K562 (cell line): ENCODE results near the gene RNF26. TPM values are rescaled to one million over a fixed set of nuclear protein-coding genes. Genes with fewer than 3 reads are reported as not detected.

Experiments
- ATAC-seq: fragments of 200-7000 bp; cut with Tn5 transposase; 3 replicates; pipeline ENCODE4 v1.9.1; 2020; ENCODE audit warnings: moderate library complexity
- BruUV-seq: library from RNA; stranded (reverse); fragments of 400-500 nt; replicated peaks from 2 replicates; lab custom pipeline; 2021; lab: Mats Ljungman, UMichigan
- CTCF ChIA-PET: fragments of 300-600 bp; formaldehyde crosslinking; extraction: SDS; loops from one replicate; lab custom pipeline; 2021; ENCODE audit warnings: low intra/inter-chr PET ratio; lab: Yijun Ruan, JAX
- POLR2A ChIA-PET: fragments of 300-600, 350-650 bp; sonication (Branson Sonifier 250); formaldehyde crosslinking; extraction: SDS; loops from one replicate; lab custom pipeline; 2021; ENCODE audit warnings: antibody characterized with exemption, inconsistent platforms; lab: Yijun Ruan, JAX
- DNase-seq, 4 experiments: peaks; one replicate each; pipeline versions ENCODE4 v3.0.0 to v3.0.0-alpha.2; 2011 to 2018; ENCODE audit warnings: low spot score in 3 of 4, mixed read lengths in 3 of 4; ENCODE audit errors: extremely low read depth in 1 of 4
- FAIRE-seq: peaks from 2 replicates; lab custom pipeline; 2011; peaks lifted over from hg19 to GRCh38; lab: Jason Lieb, UNC
- H2AFZ ChIP-seq: 2 replicates; pipeline ENCODE4 v1.6.0; 2011; ENCODE audit warnings: low read depth, low read length, control low read depth, inconsistent platforms
- H3K27ac ChIP-seq: fragments of 200-600 bp; 3 replicates; pipeline ENCODE4 v1.8.0; 2011; ENCODE audit warnings: low read depth, mild to moderate bottlenecking, control low read depth, inconsistent platforms, low read length, moderate library complexity, mixed read lengths; ENCODE audit errors: extremely low read depth
- H3K27me3 ChIP-seq, 2 experiments: fragments of 300-600 bp in 1 of 2; 2 replicates in 1 of 2; 3 replicates in 1 of 2; pipeline versions ENCODE4 v1.6.0 to v1.8.0; 2011; ENCODE audit warnings: inconsistent platforms in 2 of 2, low read length in 2 of 2, mild to moderate bottlenecking in 1 of 2, mixed read lengths in 1 of 2, moderate library complexity in 1 of 2; ENCODE audit not compliant: control insufficient read depth in 2 of 2, insufficient read depth in 2 of 2
- H3K36me3 ChIP-seq: fragments of 300-600 bp; 3 replicates; pipeline ENCODE4 v1.8.0; 2011; ENCODE audit warnings: mild to moderate bottlenecking, low read length, inconsistent platforms; ENCODE audit not compliant: control insufficient read depth, insufficient read depth
- H3K4me1 ChIP-seq, 2 experiments: fragments of 200-600 bp in 1 of 2; replicated peaks in 1 of 2; 2 replicates in 1 of 2; 3 replicates in 1 of 2; pipeline versions ENCODE4 v1.5.1 to v1.8.0; 2011; ENCODE audit warnings: inconsistent platforms in 2 of 2, low read length in 2 of 2, mild to moderate bottlenecking in 1 of 2, mixed read lengths in 1 of 2, moderate library complexity in 1 of 2; ENCODE audit not compliant: control insufficient read depth in 2 of 2, insufficient read depth in 2 of 2
- H3K4me2 ChIP-seq: 2 replicates; pipeline ENCODE4 v1.6.1; 2011; ENCODE audit warnings: low read length, control low read depth, inconsistent platforms, mixed read lengths; ENCODE audit not compliant: insufficient read depth
- H3K4me3 ChIP-seq: fragments of 200-600 bp; sonication (generic), shearing (Covaris generic); 2 replicates; pipeline ENCODE4 v1.5.1; 2016; ENCODE audit warnings: control low read depth, inconsistent platforms
- H3K79me2 ChIP-seq: fragments of 200-600 bp; 3 replicates; pipeline ENCODE4 v1.8.0; 2011; ENCODE audit warnings: low read length, inconsistent platforms; ENCODE audit not compliant: control insufficient read depth, insufficient read depth
- H3K9ac ChIP-seq, 2 experiments: 2 replicates each; pipeline versions ENCODE4 v1.6.0 to v1.6.1; 2011; ENCODE audit warnings: low read depth in 2 of 2, low read length in 2 of 2, control low read depth in 1 of 2, inconsistent platforms in 1 of 2, mild to moderate bottlenecking in 1 of 2, mixed read lengths in 1 of 2; ENCODE audit not compliant: insufficient read depth in 1 of 2
- H3K9me1 ChIP-seq: one replicate; pipeline ENCODE4 v1.6.0; 2011; ENCODE audit warnings: inconsistent platforms, mild to moderate bottlenecking, low read length, moderate library complexity; ENCODE audit not compliant: control insufficient read depth, insufficient read depth
- H3K9me3 ChIP-seq: replicated peaks from 2 replicates; pipeline ENCODE4 v1.5.1; 2011; ENCODE audit warnings: low read depth, low read length, inconsistent platforms; ENCODE audit not compliant: control insufficient read depth, insufficient read depth
- H4K20me1 ChIP-seq: replicated peaks from 2 replicates; pipeline ENCODE4 v1.6.1; 2011; ENCODE audit warnings: low read length, inconsistent platforms, mixed read lengths; ENCODE audit not compliant: control insufficient read depth, insufficient read depth
- ARHGAP35 ChIP-seq: fragments of 450-650 bp; IDR thresholded peaks from 2 replicates; pipeline ENCODE4 v1.6.1; 2018; ENCODE audit not compliant: partially characterized antibody
- CBFB ChIP-seq: sonication (generic); formaldehyde crosslinking; IDR thresholded peaks from 2 replicates; pipeline ENCODE4 v1.4.0; 2020; ENCODE audit warnings: mild to moderate bottlenecking, missing genetic modification reagents
- CCAR2 ChIP-seq: fragments of 200-400 bp; formaldehyde crosslinking; IDR thresholded peaks from 2 replicates; pipeline ENCODE4 v1.6.1; 2017; ENCODE audit warnings: mild to moderate bottlenecking, low read depth, low read length
- FOXA1 ChIP-seq: fragments of 450-650 bp; IDR thresholded peaks from 2 replicates; pipeline ENCODE4 v1.6.1; 2016; ENCODE audit warnings: mild to moderate bottlenecking, borderline replicate concordance
- FUS ChIP-seq: fragments of 200-400 bp; formaldehyde crosslinking; optimal IDR thresholded peaks from 2 replicates; pipeline ENCODE3; 2017; ENCODE audit warnings: low read depth, low read length
- IRF2 ChIP-seq: sonication (generic); formaldehyde crosslinking; IDR thresholded peaks from 2 replicates; pipeline ENCODE4 v1.8.1; 2022; ENCODE audit warnings: mild to moderate bottlenecking, missing genetic modification reagents
- RBM17 ChIP-seq: fragments of 200-400 bp; formaldehyde crosslinking; IDR thresholded peaks from 2 replicates; pipeline ENCODE4 v1.6.1; 2017; ENCODE audit warnings: low read depth, mild to moderate bottlenecking, low read length, borderline replicate concordance
- SP1 ChIP-seq: sonication (generic); formaldehyde crosslinking; IDR thresholded peaks from 2 replicates; pipeline ENCODE4 v1.8.1; 2022; ENCODE audit warnings: mild to moderate bottlenecking, missing genetic modification reagents
- TCF7L2 ChIP-seq: fragments of 150-350 bp; IDR thresholded peaks from 2 replicates; pipeline ENCODE4 v1.6.1; 2016; ENCODE audit warnings: low read depth, mild to moderate bottlenecking, low read length, moderate library complexity
- ZFPM2 ChIP-seq: fragments of 250-450 bp; sonication (Bioruptor Pico); IDR thresholded peaks from 2 replicates; pipeline ENCODE4 v1.5.1; 2022; ENCODE audit warnings: mild to moderate bottlenecking
- ZKSCAN8 ChIP-seq: fragments of 200-800 bp; sonication (Bioruptor generic); IDR thresholded peaks from 2 replicates; pipeline ENCODE4 v1.6.1; 2016; ENCODE audit warnings: missing genetic modification characterization, missing compliant biosample characterization
- ZNF212 ChIP-seq: fragments of 450-650 bp; formaldehyde crosslinking; IDR thresholded peaks from 2 replicates; pipeline ENCODE4 v1.4.0; 2020; ENCODE audit warnings: mild to moderate bottlenecking
- ZNF395 ChIP-seq: fragments of 200-800 bp; sonication (Bioruptor generic); IDR thresholded peaks from 2 replicates; pipeline ENCODE4 v1.6.1; 2017; ENCODE audit warnings: missing genetic modification characterization, missing compliant biosample characterization
- ZNF561 ChIP-seq: fragments of 450-650 bp; formaldehyde crosslinking; conservative IDR thresholded peaks from 2 replicates; pipeline ENCODE4 v1.4.0; 2020; ENCODE audit warnings: mild to moderate bottlenecking, moderate library complexity
- WGBS: fragments of 100-300 bp; shearing (Covaris generic); methylation state at CpG from one replicate; pipeline ENCODE4 v1.1.6; 2016; ENCODE audit warnings: low coverage, mixed read lengths; ENCODE audit not compliant: insufficient coverage; ENCODE audit errors: missing lambda C conversion rate; 5-methylcytosine and 5-hydroxymethylcytosine counted together
- in situ Hi-C: fragments of 300-500 bp; cut with MboI; formaldehyde crosslinking; loops from 4 replicates; pipeline ENCODE4 v1.15.0; 2018; ENCODE audit warnings: inconsistent platforms, mixed read lengths
- intact Hi-C: fragments of 100-400 bp; cut with micrococcal nuclease; formaldehyde crosslinking; loops from 2 replicates; pipeline ENCODE4 v1.14.2; 2022
- polyA plus RNA-seq, 8 experiments: library from polyadenylated mRNA; depleted of rRNA in 4 of 8; stranded (reverse) in 5 of 8; unstranded in 3 of 8; fragments of >200 nt; fragmentation: Nextera tagmentation in 2 of 8; fragmentation: Illumina TruSeq in 1 of 8; extraction: Ambion mirVana in 2 of 8; extraction: Trizol in 1 of 8; gene quantifications; 2 replicates each; pipeline versions ENCODE4 v1.2.1 to v1.2.3, GENCODE V29; 2011 to 2014; ENCODE audit warnings: inconsistent platforms in 1 of 8, missing spikeins in 1 of 8
- total RNA-seq, 7 experiments: library from RNA; depleted of rRNA in 6 of 7; stranded (reverse); fragments of >200 nt in 6 of 7; fragmentation: Illumina TruSeq in 2 of 7; extraction: Trizol in 2 of 7; gene quantifications; 2 replicates each; pipeline versions ENCODE4 v1.2.1 to v1.2.3, GENCODE V29; 2011 to 2021; ENCODE audit warnings: low replicate concordance in 1 of 7
- TF ChIP-seq, protein P1 (sequence below): sonication (generic); formaldehyde crosslinking; IDR thresholded peaks from 2 replicates; pipeline ENCODE4 v1.8.0; 2022; ENCODE audit warnings: mild to moderate bottlenecking, missing genetic modification reagents
- TF ChIP-seq, protein P2 (sequence below): fragments of 450-650 bp; IDR thresholded peaks from 2 replicates; pipeline ENCODE4 v1.6.1; 2017; ENCODE audit warnings: antibody characterized with exemption
- TF ChIP-seq, protein P3 (sequence below): fragments of 250-450 bp; sonication (Bioruptor Pico); IDR thresholded peaks from 2 replicates; pipeline ENCODE4 v1.5.0; 2021

The RNF26 gene
- total and polyA plus RNA-seq, 9 of the 15 experiments (the other 6 are each of a cell fraction or from before 2014, with no cell fraction given) = 5.3 to 53.6 (median 12.7) TPM

DNA sequence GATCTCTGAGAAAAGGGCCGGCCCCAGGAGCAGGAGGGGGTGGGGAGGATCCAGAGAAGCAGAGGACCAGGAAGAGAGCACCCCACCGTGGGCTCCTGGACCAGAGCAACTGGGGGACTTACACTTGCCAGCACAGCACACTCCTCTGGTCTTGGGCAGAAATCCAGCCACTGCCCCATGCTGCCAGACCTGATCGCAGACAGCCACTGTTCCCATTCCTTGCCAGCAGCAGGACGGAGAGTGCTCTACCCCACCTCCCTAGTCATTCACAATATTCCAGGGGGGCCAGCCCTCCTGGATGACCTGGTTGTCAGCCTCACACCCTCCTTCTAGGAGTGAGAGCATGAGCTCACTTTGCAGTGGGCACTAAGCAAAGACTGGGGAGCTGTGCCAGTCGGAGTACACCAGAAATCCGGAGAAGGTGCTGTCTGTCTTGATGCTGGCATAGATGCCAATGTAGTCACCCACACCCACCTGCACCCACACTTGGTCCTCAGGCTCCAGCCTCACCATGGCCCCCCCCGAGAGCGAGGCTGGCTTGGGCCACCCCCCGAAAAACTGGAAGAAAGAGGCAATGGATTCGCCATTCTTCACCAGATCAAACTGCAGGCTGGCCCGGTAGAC is 4.8 kb downstream of the RNF26 start:
- in situ Hi-C loops = no loop called here
- ChIA-PET CTCF (interaction anchor here (0.8 to 1.5 kb wide), 4 partner anchors 10 to 433 kb away, joined by 3 to 6 read pairs (median 4); no protein-coding TSS in a partner anchor), POLR2A (interaction anchor here (0.8 to 2.6 kb wide), 11 partner anchors 9 to 251 kb away, joined by 3 to 22 read pairs (median 5); partner anchors contain the start of genes MCAM and USP2)
- H3K27ac ChIP-seq = no peak overlapping the region
- no TSS peak for BruUV-seq
- WGBS = 73% methylated on average over 11 of the region's 11 CpGs
- H3K36me3 ChIP-seq = peaks cover 17% of the 10 kb centered on the region; the same call in 1 of the 3 replicates
- no peak for DNase-seq
- no peak for FAIRE-seq
- H3K27me3 ChIP-seq = peaks cover 0 to 14% of the 10 kb centered on the region in 2 experiments; a peak in 3 of 5 replicates
- peak overlapping the region; percentile 63 to 92; a peak in 2 of 4 replicates for H3K9ac ChIP-seq
- H3K4me3 ChIP-seq = no peak overlapping the region
- no peak for ATAC-seq
- H3K9me3 ChIP-seq = no peaks in the 10 kb centered on the region
- peaks cover 30% of the 10 kb centered on the region for H3K79me2 ChIP-seq
- intact Hi-C loops = loop anchor here (2.0 to 5.0 kb wide), 2 partner anchors 33 to 136 kb away; no protein-coding TSS in a partner anchor
- peak overlapping the region; percentile 66 for H3K4me2 ChIP-seq
- no peaks in the 10 kb centered on the region for H3K9me1 ChIP-seq
- peak overlapping the region; percentile 91 for H2AFZ ChIP-seq
- no peaks in the 10 kb centered on the region for H4K20me1 ChIP-seq
- H3K4me1 ChIP-seq = peaks cover 23 to 66% of the 10 kb centered on the region in 2 experiments; a peak in 4 of 5 replicates
- TF ChIP-seq, protein P1, sequence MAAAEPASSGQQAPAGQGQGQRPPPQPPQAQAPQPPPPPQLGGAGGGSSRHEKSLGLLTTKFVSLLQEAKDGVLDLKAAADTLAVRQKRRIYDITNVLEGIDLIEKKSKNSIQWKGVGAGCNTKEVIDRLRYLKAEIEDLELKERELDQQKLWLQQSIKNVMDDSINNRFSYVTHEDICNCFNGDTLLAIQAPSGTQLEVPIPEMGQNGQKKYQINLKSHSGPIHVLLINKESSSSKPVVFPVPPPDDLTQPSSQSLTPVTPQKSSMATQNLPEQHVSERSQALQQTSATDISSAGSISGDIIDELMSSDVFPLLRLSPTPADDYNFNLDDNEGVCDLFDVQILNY (CRISPR knock-in tag) = 0 out of 2 replicates have a peak, but pooled peaks have one; percentile 38
- TF ChIP-seq CBFB (CRISPR knock-in tag) (no peak), RBM17 (no peak), ZFPM2 (CRISPR knock-in tag) (no peak), ZKSCAN8 (CRISPR knock-in tag) (no peak), FUS (no peak), CCAR2 (no peak), ARHGAP35 (no peak), ZNF212 (no peak), ZNF561 (no peak), IRF2 (no peak), ZNF395 (CRISPR knock-in tag) (no peak), FOXA1 (no peak), TCF7L2 (no peak), SP1 (no peak)
- TF ChIP-seq, protein P2, sequence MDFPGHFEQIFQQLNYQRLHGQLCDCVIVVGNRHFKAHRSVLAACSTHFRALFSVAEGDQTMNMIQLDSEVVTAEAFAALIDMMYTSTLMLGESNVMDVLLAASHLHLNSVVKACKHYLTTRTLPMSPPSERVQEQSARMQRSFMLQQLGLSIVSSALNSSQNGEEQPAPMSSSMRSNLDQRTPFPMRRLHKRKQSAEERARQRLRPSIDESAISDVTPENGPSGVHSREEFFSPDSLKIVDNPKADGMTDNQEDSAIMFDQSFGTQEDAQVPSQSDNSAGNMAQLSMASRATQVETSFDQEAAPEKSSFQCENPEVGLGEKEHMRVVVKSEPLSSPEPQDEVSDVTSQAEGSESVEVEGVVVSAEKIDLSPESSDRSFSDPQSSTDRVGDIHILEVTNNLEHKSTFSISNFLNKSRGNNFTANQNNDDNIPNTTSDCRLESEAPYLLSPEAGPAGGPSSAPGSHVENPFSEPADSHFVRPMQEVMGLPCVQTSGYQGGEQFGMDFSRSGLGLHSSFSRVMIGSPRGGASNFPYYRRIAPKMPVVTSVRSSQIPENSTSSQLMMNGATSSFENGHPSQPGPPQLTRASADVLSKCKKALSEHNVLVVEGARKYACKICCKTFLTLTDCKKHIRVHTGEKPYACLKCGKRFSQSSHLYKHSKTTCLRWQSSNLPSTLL = peak; percentile 61; the same call in 1 of the 2 replicates
- TF ChIP-seq, protein P3, sequence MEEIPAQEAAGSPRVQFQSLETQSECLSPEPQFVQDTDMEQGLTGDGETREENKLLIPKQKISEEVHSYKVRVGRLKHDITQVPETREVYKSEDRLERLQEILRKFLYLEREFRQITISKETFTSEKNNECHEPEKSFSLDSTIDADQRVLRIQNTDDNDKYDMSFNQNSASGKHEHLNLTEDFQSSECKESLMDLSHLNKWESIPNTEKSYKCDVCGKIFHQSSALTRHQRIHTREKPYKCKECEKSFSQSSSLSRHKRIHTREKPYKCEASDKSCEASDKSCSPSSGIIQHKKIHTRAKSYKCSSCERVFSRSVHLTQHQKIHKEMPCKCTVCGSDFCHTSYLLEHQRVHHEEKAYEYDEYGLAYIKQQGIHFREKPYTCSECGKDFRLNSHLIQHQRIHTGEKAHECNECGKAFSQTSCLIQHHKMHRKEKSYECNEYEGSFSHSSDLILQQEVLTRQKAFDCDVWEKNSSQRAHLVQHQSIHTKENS (CRISPR knock-in tag) = no peak
